ENCODE measurements around the gene CFAP99.

GRCh38 chr4:2406406-2406805 lies 12.3 kb upstream of the CFAP99 start:
- TF ChIP-seq, protein P1, sequence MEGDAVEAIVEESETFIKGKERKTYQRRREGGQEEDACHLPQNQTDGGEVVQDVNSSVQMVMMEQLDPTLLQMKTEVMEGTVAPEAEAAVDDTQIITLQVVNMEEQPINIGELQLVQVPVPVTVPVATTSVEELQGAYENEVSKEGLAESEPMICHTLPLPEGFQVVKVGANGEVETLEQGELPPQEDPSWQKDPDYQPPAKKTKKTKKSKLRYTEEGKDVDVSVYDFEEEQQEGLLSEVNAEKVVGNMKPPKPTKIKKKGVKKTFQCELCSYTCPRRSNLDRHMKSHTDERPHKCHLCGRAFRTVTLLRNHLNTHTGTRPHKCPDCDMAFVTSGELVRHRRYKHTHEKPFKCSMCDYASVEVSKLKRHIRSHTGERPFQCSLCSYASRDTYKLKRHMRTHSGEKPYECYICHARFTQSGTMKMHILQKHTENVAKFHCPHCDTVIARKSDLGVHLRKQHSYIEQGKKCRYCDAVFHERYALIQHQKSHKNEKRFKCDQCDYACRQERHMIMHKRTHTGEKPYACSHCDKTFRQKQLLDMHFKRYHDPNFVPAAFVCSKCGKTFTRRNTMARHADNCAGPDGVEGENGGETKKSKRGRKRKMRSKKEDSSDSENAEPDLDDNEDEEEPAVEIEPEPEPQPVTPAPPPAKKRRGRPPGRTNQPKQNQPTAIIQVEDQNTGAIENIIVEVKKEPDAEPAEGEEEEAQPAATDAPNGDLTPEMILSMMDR (conservative IDR thresholded peaks at IDR 0.05; ENCODE audit: low read length): no peak
- TF ChIP-seq EZH2phosphoT487 (IDR thresholded peaks at IDR 0.05; ENCODE audit: borderline replicate concordance): no peak
